Renal cortical epithelial cell (primary cell): ENCODE data around the gene MOV10L1. TPM values are rescaled to one million over a fixed set of nuclear protein-coding genes. Genes with fewer than 3 reads are reported as not detected.

Source experiments
- DNase-seq: peaks from one replicate; pipeline ENCODE4 v3.0.0-alpha.2; 2011; ENCODE audit warnings: low read depth
- total RNA-seq: library from RNA; depleted of rRNA; stranded (reverse); fragments of >200 nt; gene quantifications from 2 replicates; pipeline ENCODE4 v1.2.3, GENCODE V29; 2014

The MOV10L1 gene
- total RNA-seq, 1 donor from 2014 or later: not detected

DNA sequence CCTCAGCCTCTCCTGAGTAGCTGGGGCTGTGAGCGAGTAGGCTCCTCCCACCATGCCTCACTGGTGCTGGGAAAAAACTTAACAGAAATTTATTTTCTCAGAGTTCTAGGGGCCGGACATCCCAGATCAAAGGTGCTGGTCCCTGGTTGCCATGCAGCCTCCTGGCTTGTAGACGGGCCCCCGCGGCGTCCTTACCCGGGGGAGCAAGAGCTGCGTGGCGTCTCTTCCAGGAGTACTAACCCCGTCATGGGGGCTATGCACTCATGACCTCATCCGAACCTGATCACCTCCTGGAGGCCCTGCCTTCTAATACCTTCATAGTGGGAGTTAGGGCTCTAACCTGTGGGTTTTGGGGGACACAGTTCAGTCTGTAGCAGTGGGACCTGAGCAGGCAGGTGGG, 98.5 kb downstream of the MOV10L1 start:
- DNase-seq: no peak

DNA sequence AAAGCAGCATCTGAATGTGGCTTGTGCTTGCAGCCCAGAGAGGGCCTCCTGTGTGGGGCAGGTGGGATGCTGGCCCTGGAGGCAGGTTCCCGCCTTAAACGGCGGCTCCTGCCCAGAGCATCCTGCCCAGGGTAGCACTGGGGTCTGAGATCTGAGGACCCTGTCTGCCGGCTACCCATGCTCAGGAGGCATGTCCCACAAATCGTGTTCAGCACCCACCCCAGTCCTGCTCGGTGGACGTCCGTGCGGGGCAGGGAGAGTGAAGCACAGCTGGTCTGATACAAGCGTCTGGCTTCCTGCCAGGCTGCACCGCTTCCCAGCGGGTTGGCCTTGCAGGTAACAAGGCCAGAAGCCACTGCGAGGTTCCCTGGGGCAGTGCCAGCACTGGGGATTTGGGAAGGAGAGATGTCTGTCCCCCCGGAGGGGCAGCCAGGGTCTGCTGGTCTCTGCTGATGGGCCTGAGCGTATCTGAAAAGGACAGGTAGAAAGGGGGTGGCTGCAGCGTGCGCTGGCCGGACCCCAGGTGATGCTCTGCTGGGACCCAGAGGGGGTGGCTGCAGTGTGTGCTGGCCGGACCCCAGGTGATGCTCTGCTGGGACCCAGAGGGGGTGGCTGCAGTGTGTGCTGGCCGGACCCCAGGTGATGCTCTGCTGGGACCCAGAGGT, 99.5 kb downstream of the MOV10L1 start:
- DNase-seq: no peak

DNA sequence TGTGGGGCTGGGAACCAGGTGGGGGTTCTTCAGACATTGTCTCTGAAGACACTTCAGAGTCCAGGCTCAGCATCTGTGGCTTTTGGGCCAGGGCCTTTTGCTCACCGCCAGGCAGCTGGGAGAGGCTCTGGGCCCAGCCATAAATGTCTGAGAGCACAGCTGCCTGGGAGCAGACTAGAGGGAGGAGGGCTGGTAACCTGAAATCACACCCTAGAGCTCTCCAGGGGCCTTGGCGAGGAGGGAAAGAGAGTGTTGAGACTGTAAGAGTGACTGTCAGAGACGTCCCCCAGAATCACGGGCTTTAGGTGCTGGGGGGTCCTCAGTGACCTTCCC, 100.0 kb downstream of the MOV10L1 start:
- DNase-seq: no peak

DNA sequence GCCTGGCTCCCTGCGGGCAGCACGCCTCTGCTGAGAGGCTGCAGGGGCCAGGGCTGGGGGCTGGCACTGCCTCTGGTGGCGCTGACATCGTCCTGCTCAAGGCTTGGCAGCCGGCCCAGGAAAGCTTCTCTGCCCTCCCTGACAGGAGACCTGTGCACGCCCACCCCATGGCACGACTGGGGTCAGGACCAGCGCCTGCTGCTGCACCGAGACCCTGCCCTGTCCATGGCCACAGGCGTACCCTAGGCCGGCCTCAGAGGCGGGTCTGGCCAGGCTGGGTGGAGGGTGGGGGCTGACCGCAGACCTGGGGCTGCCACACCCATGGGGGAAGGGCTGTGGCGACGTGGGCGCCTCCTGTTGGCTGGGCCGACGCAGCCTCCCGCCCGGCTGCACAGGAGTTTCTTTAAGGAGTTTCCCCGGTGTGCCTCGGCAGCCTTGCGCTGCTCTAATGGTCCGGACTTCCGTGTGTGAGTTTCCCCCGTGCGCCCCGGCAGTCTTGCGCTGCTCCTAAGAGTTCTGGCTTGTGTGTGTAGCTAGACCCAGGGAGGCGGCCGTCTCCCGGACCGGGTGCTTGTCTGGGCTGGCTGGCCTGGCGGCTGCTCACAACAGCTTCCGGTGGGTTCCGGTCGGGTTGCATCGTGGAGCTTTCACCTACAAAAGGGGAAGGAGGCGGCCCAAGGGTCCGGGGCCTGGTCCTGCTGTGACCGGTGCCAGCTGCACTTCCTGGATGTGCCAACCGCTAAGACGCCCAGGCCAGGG, 100.6 kb downstream of the MOV10L1 start:
- peak; percentile 60 for DNase-seq

DNA sequence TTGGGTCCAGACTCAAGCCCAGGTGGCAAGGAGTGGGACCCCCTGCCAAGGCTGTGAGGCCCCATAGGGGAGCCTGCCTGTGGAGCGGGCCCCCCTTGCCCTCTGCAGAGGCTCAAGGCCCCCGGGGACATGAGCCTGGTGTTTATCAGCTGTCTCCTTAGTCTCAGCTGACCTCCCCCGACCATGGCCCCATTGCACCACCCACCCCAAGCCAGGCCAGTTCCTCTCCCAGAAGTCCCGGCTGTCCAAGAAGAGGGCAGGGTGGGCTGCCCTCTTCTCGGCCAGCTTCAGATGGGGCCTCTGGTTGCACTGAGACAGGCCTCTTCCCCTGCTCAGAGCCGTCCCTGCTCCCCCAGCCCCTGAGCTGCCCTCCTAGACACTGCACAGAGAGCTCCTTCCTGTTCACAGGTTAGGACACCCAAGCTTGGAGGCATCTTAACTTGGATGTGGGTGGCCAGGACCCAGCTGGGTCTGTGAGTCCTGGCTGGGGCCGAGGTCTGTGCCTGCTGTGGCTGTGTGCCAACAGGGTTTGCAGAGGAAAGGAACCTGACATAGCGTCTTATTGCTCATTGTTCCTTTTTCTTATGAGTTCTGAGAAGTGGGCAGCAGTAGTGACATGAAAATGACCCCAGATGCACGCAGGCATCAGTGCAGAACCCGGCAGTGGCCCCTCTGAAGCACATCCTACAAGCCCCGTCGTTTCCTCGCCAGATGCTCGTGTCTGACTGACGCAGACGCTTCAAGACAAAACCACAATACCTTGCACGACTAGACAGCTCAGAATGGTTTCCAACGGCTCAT, 101.3 kb downstream of the MOV10L1 start:
- DNase-seq: no peak

DNA sequence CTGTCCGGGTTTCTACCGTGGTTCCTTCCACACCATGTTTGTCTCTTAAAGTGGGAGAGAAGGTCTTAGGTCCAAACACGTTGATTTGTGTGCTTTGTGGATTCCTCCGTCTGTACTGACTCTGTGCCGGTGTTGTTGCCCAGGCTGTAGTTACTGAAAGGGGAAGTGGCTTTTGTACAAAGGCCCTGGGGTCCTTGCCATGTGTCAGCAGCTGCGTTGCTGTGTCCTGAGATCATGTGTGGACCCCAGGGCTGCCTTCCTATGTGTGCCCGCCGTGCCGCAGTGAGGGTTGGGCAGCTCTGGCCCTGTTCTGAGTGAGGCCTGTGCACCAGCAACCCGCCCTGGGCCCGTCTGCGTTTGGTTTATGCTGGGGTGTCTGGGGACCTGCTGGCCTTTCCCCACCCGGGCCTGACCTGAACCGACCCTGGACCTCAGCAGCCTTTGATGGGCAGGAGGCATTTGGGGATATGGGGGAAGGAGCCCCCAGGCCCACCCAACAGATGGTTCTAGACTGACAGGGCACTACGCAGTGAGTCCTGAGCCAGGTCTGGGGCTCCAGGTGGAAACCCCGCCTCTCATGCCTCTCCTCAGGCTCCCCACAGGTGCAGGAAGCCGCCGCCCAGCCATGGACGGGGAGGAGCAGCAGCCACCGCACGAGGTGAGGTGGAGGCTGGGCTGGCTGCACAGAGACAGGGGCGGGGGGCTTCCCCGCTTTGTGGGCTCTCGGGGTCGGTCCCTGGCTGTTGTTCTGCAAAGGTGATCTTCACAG, 102.8 kb downstream of the MOV10L1 start:
- DNase-seq: no peak

DNA sequence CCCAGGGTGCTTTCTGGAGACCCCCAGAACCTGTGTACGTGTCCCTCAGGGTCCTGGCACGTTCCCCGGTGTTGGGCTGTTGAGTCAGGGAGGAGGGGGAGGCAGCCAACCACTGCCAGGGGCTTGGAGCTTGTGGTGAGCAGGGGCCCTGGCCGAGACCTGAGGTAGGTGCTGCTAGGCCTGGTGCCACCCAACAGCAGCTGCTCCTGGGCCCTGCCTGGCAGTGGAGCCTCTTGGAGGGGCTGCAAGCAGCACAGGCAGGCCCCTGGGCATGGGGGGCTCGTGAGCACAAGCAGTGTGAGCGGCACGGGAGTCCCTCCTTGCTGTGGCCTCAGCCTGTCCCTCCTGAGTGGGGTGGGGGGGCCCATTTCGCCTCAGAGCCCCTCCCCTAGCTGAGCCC, 103.8 kb downstream of the MOV10L1 start:
- no peak for DNase-seq

DNA sequence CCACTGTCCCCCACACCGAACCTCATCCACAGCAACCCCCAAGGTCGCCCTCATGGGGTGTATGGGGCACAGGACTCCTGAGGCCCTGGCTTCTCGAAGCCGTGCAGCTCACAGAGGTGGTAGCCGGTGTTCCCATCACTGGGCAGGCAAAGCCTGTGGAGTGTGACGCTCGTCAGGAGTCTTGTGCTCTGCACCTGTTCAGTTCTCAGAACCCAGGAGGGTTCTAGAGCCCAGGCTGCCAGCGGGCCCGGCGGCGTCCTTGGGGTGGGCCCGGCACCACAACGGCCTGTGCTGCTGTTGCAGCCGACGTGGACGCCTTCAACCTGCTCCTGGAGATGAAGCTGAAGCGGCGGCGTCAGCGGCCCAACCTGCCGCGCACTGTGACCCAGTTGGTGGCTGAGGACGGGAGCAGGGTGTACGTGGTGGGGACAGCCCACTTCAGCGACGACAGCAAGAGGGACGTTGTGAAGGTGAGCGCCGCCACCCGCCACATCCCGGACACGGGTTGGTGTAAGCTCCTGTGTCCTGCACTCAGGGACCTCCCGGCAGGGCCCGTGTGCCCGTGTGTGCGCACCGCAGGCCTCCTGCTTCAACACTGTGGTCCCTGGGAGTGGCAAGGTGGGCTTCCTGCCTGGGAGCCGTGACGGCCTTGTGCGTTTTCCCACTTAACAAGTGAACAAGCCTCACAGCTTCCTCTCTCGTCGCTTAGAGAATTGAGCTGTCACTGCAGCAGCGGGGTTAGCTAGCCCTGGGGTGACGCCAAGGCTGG, 104.4 kb downstream of the MOV10L1 start:
- DNase-seq: no peak

DNA sequence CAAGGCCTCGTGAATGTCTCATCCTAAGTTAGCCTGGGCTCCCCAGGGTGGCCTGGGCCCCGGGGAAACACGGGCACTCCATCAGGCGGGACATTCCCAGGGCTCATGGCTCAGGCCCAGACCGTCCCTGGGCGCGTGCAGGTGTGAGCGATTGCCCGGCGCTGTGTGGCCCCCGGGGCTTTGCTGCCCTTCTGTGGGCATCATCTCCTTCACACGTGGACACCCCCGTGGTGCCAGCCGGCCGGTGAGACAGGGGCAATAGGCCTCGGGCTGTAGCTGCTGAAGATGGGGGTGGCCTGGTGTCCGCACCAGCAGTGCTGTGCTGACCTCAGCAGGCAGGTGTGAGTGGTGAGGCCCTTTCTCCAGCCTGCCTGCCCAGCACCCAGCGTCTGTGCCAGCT, 106.5 kb downstream of the MOV10L1 start:
- DNase-seq: no peak

DNA sequence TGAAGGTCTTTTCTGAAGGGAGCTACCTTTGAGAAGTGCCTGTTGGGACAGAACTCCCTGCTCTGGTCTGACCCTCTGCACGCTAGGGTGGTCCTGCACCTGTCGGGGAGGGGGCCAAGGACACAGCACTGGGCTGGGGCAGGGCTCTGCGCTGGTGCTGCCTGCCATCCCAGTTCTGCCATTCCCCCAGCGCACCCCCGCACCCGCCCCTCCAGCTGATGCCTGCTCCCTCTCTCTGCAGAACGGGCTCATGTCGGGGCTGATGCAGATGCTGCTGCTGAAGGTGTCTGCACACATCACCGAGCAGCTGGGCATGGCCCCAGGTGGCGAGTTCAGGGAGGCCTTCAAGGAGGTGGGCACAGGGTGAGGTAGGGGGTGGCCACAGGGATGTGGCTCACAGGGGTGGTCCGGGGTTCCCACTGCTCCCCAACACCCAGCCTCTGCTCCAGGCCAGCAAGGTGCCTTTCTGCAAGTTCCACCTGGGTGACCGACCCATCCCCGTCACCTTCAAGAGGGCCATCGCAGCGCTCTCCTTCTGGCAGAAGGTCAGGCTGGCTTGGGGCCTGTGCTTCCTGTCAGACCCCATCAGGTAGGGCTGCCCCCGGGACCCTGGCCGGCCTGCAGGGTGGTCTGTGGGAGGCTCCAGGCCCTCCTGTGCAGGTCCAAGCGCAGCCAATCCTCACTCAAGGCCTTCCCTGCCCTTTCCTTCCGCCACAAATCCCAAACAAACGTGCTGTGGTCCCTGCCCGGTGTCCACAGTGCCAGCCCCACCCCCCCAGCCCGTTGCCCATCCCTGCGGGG, 107.4 kb downstream of the MOV10L1 start:
- no peak for DNase-seq

DNA sequence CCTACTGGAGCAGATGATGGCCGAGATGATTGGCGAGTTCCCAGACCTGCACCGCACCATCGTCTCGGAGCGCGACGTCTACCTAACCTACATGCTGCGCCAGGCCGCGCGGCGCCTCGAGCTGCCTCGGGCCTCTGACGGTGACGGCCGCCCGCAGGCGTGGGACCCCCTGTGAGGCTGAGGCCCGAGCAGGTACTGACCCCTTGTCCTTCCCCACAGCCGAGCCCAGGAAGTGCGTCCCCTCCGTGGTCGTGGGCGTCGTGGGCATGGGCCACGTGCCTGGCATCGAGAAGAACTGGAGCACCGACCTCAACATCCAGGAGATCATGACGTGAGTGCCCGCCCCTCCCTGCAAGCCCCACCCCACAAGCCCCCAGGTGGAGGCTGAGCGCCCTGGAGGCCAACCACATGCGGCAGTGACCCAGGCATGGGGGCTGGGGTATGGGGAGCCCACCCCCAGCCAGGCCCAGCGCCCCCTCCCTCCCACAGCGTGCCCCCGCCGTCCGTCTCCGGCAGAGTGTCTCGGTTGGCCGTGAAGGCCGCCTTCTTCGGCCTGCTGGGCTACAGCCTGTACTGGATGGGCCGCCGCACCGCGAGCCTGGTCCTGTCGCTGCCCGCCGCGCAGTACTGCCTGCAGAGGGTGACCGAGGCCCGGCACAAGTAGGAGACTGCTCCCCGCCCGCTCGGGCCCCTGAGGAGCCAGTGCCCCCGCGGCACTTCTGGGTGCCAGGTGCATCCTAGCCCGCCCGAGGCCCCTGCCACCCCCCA, 108.2 kb downstream of the MOV10L1 start:
- DNase-seq: no peak

DNA sequence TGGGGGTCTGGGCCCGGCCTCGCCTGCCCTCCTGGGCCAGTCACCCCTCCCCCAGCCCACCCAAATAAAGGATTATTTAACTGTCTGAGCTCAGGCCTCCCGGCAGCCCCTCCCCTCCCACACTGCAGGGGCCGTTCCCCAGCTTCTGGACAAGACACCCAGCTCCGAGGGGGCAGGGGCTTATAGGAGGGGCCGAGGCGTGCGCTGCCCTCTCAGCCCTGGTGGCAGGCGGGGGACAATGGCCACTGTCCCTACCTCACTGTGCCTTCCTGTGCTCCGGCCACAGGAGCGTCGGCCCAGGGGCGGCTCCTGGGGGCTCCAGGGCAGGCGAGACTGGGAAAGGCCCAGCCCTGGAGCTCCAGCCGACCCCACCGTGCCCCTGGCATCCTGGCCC, 108.8 kb downstream of the MOV10L1 start:
- DNase-seq: no peak

DNA sequence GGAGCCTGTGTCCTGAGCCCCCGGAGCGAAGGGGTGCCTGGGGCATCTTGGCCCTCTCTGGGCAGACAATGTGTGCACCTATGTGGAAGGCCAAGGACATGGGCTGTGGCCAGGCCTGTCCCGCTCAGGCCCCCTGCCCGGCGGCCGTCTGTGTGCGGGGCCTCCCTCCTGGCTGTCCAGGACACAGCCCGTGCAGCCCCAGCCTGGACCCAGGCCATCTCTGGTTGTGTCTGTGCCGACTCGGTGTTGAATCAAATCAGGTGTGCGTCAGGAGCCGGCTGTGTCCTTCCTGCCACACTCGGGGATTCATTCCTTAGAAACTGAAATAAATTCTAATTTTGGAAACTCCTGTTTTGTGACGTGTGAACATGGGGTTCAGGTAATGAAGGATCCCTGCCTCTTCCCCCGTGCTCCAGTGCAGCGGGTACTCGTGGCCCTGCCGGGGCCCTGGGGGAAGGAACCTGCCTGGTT, 109.5 kb downstream of the MOV10L1 start:
- no peak for DNase-seq

DNA sequence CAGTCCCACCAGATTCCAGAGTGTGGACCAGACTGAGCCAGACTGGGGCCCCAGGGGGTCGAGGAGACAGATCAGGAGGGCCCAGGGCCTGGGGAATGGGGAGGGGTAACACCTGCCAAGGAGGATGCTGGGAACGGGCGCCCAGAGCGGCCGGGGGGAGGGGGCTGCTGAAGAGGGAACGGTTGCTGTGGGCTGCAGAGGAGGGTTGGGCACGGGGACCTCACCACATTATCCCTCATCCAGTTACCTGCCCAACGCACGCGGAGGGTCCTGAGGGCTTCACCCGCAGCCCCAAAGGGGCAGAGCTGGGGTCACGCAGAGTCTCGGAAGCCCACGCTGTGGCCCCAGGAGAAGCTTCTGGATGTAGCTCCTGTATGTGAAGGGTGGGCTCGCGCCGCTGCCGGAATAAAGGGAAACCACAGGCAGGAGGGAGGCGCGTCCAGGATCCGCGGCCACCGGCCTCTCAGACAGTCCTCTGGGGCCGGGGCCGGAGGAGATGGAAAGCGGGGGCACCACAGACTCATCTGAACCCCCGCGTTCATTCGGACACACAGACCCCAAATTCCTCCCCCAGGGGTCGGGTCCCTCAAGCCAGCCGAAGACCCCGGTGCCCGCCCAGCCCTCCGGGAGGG, 110.1 kb downstream of the MOV10L1 start:
- no peak for DNase-seq

DNA sequence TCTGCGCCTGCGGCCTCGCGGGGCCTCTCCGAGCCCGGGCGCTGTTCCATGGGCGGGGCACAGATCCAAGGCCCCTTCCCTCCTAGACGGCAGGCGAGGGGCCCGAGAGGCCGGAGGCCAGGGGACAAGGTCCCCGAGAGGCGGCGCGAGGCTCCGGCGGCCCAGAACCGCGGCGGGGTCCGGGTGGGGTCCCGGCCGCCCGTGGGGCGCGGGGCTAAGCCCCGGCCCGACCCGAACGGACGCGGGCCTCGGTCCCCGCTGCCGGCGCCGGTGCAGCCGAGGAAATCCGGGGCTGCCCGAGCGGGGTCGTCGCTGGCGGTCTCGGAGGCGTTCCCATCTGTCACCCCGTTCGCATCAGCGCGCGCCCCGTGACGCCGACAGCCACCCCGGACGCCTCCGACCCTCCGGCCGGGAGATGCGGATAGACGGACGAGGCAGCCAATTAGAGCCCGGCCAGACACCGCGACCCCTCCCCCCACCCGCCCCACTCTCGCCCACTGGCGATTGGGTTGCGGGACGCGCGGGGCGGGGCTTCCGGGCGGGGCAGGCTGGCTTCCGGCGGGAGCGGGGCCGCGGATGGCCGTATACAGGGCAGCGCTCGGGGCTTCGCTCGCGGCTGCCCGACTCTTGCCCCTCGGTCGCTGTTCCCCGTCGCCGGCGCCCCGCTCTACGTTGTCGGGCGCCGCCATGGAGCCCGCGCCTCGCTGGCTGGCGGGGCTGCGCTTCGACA, 110.8 kb downstream of the MOV10L1 start, which contains the start of gene SELENOO:
Gene SELENOO (plus strand): TSS at position 551 of the 730 bp plus-strand sequence. CDS start 26 bp downstream, at position 577.
- peak; percentile 47 for DNase-seq

DNA sequence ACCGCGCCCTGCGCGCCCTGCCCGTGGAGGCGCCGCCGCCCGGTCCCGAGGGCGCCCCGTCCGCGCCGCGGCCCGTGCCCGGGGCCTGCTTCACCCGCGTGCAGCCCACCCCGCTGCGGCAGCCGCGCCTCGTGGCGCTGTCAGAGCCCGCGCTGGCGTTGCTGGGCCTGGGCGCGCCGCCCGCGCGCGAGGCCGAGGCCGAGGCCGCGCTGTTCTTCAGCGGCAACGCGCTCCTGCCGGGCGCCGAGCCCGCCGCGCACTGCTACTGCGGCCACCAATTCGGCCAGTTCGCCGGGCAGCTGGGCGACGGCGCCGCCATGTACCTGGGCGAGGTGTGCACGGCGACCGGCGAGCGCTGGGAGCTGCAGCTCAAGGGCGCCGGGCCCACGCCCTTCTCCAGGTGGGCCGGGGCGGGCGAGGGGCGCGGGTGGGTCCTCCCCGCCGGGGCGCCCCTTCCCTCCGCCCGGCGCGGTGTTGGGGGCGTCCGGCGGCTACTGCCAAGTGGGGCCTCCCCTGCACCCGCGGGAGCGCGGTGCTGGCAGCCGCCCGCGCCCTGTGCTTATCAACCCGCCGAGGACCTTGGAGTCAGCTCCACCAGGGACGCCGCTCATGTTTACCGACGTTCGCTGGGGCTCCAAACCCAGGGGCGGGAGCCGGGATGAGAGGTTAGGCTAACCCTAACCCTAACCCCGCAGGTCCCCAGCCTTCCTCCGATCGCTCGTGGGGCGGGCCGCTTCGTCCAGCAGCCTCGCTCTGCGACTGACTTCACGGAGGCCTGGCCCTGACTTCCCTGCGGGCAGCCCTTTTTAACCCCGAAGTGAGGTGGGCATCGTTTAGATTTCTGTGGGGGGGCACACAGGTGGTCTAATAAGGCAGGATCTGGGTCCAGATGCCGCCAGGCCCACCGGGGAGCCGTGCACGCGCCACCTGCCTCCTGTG, 111.7 kb downstream of the MOV10L1 start:
- DNase-seq: no peak

DNA sequence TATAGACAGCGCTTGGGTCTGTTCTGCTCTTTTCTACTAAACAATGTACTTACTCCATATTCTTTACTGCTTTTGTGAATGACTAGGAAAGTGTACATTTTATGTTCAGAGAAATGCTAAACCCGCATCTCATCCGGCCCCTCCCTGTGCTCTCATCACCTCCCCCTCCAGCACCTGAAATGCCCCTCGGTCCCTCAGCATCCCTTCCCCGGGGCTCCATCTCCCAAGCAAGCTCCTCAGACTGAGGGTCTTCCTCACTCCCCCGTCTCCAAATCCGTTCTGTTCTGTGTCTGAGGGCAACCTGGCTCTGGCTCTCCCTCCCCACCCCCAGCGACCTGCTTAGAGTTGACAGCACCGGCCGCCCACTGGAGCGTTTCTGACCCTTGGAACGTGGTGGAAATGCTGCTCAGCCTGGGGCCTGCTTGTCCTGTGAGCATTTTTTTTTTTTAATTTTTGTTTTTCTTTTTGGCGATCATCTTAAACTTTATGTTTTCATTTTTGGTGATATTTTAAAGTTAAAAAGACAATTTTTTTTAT, 112.4 kb downstream of the MOV10L1 start:
- peak; percentile 9 for DNase-seq
